ENCODE results near the gene PITPNM3. TPM values are rescaled to one million over a fixed set of nuclear protein-coding genes. Genes with fewer than 3 reads are reported as not detected.

The PITPNM3 gene
- total and polyA plus RNA-seq, 2 of the 13 experiments (the other 11 are each of a cell fraction or from before 2014, with no cell fraction given): 0.13 to 0.29 TPM

- no peak for FAIRE-seq
- TF ChIP-seq ZNF629 (CRISPR knock-in tag; conservative IDR thresholded peaks at IDR 0.05) (peak; percentile 68), HMG20B (CRISPR knock-in tag; conservative IDR thresholded peaks at IDR 0.05) (no peak)
- 96% methylated on average over 7 of the region's 7 CpGs for WGBS (ENCODE audit: low lambda C conversion rate)
- H2AFZ ChIP-seq (ENCODE audit: low read length): no peak overlapping the region
- in situ Hi-C loops (cut with HindIII; ENCODE audit: extremely low pct_ligation_motif_present, low pct_unique_long_range_greater_than_20kb) (no loop called here), intact Hi-C loops (cut with micrococcal nuclease; ENCODE audit: unreplicated experiment) (no loop called here)
- peaks cover 8 to 20% of the 10 kb centered on the region in 2 experiments; a peak in 4 of 5 replicates for H3K36me3 ChIP-seq (replicated peaks in 1 of 2; ENCODE audit: control insufficient read depth in 1 of 2, insufficient read depth in 2 of 2, low read length in 2 of 2)
- H3K4me1 ChIP-seq (ENCODE audit: insufficient read depth, low read length): no peaks in the 10 kb centered on the region
- H3K4me2 ChIP-seq (ENCODE audit: low read depth, low read length): no peak overlapping the region
- CTCF ChIA-PET (ENCODE audit: low intra/inter-chr PET ratio, low total read pairs): no interaction called here
- no peak overlapping the region for H3K4me3 ChIP-seq (replicated peaks in 1 of 3; ENCODE audit: insufficient read depth in 1 of 3, low read depth in 2 of 3, low read length in 3 of 3)
- no peaks in the 10 kb centered on the region for H3K9me3 ChIP-seq (ENCODE audit: low read length)
- ATAC-seq: no peak
- no peaks in the 10 kb centered on the region for H3K27me3 ChIP-seq (ENCODE audit: control insufficient read depth in 1 of 2, insufficient read depth in 2 of 2, low read length in 2 of 2)
- no peak for DNase-seq (ENCODE audit: low spot score)
- no peaks in the 10 kb centered on the region for H4K20me1 ChIP-seq (ENCODE audit: insufficient read depth, low read length)
- no TSS peak for BruUV-seq (replicated peaks)
- POLR2A ChIA-PET: no interaction called here
- H3K79me2 ChIP-seq (ENCODE audit: insufficient read depth, low read length): no peaks in the 10 kb centered on the region
- no peak overlapping the region for H3K9ac ChIP-seq (ENCODE audit: insufficient read depth, low read depth, low read length)
- no peak overlapping the region for H3K27ac ChIP-seq (ENCODE audit: extremely low read length, insufficient read depth, low read length)
Observed at GRCh38 chr17:6577686-6578263, 21.4 kb upstream of the PITPNM3 start.

GRCh38 chr17:6576038-6576785, 19.9 kb upstream of the PITPNM3 start:
- no peak for FAIRE-seq
- H3K4me2 ChIP-seq (ENCODE audit: low read depth, low read length): no peak overlapping the region
- no TSS peak for BruUV-seq (replicated peaks)
- H3K9ac ChIP-seq (ENCODE audit: insufficient read depth, low read depth, low read length): no peak overlapping the region
- no peak; the same call in 2 of the 3 replicates for ATAC-seq
- intact Hi-C loops (cut with micrococcal nuclease; ENCODE audit: unreplicated experiment): no loop called here
- H3K27me3 ChIP-seq (ENCODE audit: control insufficient read depth in 1 of 2, insufficient read depth in 2 of 2, low read length in 2 of 2): no peaks in the 10 kb centered on the region
- ChIA-PET POLR2A (no interaction called here), CTCF (ENCODE audit: low intra/inter-chr PET ratio, low total read pairs) (no interaction called here)
- H3K9me3 ChIP-seq (ENCODE audit: low read length): no peaks in the 10 kb centered on the region
- no peaks in the 10 kb centered on the region for H4K20me1 ChIP-seq (ENCODE audit: insufficient read depth, low read length)
- DNase-seq (ENCODE audit: low spot score): no peak
- no peak overlapping the region for H3K27ac ChIP-seq (ENCODE audit: extremely low read length, insufficient read depth, low read length)
- H3K4me3 ChIP-seq (replicated peaks in 1 of 3; ENCODE audit: insufficient read depth in 1 of 3, low read depth in 2 of 3, low read length in 3 of 3): no peak overlapping the region
- H3K79me2 ChIP-seq (ENCODE audit: insufficient read depth, low read length): no peaks in the 10 kb centered on the region
- in situ Hi-C loops (cut with HindIII; ENCODE audit: extremely low pct_ligation_motif_present, low pct_unique_long_range_greater_than_20kb): no loop called here
- WGBS (ENCODE audit: low lambda C conversion rate): 91% methylated on average over 3 of the region's 7 CpGs
- no peak overlapping the region for H2AFZ ChIP-seq (ENCODE audit: low read length)
- no peaks in the 10 kb centered on the region for H3K4me1 ChIP-seq (ENCODE audit: insufficient read depth, low read length)
- peaks cover 9 to 16% of the 10 kb centered on the region in 2 experiments; a peak in 4 of 5 replicates for H3K36me3 ChIP-seq (replicated peaks in 1 of 2; ENCODE audit: control insufficient read depth in 1 of 2, insufficient read depth in 2 of 2, low read length in 2 of 2)
- no peak for TF ChIP-seq ELK4 (CRISPR knock-in tag; IDR thresholded peaks at IDR 0.05; ENCODE audit: borderline replicate concordance)
- TF ChIP-seq ZBTB40 (IDR thresholded peaks at IDR 0.05): no peak
- no peak for TF ChIP-seq ZBTB40 (CRISPR knock-in tag; IDR thresholded peaks at IDR 0.05)

All from HepG2 (cell line).